Kidney (tissue), 14 donors: ENCODE measurements around the gene RNGTT. TPM values are rescaled to one million over a fixed set of nuclear protein-coding genes. Genes with fewer than 3 reads are reported as not detected.
A peak's percentile ranks its signal among the peaks of the same experiment; 100 is the strongest.
"Not testable (repeated sequence)": the region's sequence is repeated elsewhere in the genome, so short reads cannot be mapped to it uniquely, and the experiment has no call there.

ENCODE experiments used
- DNase-seq, 5 donors: peaks; one replicate each; pipeline ENCODE4 v3.0.0-alpha.2; 2013 to 2020
- FAIRE-seq: peaks from 2 replicates; lab custom pipeline; 2012; peaks lifted over from hg19 to GRCh38; lab: Jason Lieb, UNC
- H3K27ac ChIP-seq, 2 donors: one replicate each; pipeline ENCODE4 v1.7.0; 2013; ENCODE audit warnings: low read depth in 2 of 2, low read length in 2 of 2, inconsistent platforms in 1 of 2
- H3K27me3 ChIP-seq: one replicate; pipeline ENCODE4 v1.7.1; 2013; ENCODE audit warnings: low read length, inconsistent platforms; ENCODE audit not compliant: control insufficient read depth, insufficient read depth
- H3K36me3 ChIP-seq, 3 donors: one replicate each; pipeline versions ENCODE4 v1.7.0 to v1.7.1; 2013; ENCODE audit warnings: low read length in 3 of 3, control low read depth in 1 of 3, inconsistent platforms in 1 of 3; ENCODE audit not compliant: insufficient read depth in 3 of 3, control insufficient read depth in 2 of 3
- H3K4me1 ChIP-seq, 3 donors: one replicate each; pipeline versions ENCODE4 v1.7.0 to v1.7.1; 2013; ENCODE audit warnings: low read length in 3 of 3, inconsistent platforms in 1 of 3, low read depth in 1 of 3; ENCODE audit not compliant: control insufficient read depth in 2 of 3, insufficient read depth in 2 of 3
- H3K4me3 ChIP-seq, 3 donors: one replicate each; pipeline versions ENCODE4 v1.7.0 to v1.8.1; 2013; ENCODE audit warnings: low read length in 3 of 3, control low read depth in 1 of 3, inconsistent platforms in 1 of 3
- H3K9ac ChIP-seq, 3 donors: one replicate each; pipeline versions ENCODE4 v1.7.0 to v1.7.1; 2013; ENCODE audit warnings: low read length in 3 of 3, control low read depth in 1 of 3, inconsistent platforms in 1 of 3
- H3K9me3 ChIP-seq, 3 donors: one replicate each; pipeline versions ENCODE4 v1.7.0 to v1.7.1; 2013; ENCODE audit warnings: low read length in 3 of 3, control low read depth in 1 of 3, inconsistent platforms in 1 of 3; ENCODE audit not compliant: control insufficient read depth in 2 of 3, insufficient read depth in 1 of 3
- intact Hi-C: fragments of 100-400 bp; cut with DNase I; formaldehyde crosslinking; loops from one replicate; pipeline ENCODE4 v1.11.1; 2022
- polyA plus RNA-seq: library from polyadenylated mRNA; stranded (reverse); fragments of 350-450 nt; fragmentation: Illumina TruSeq; extraction: RNeasy Lipid Tissue Mini Kit (QIAGEN cat#74804); gene quantifications from one replicate; pipeline ENCODE4 v1.2.3, GENCODE V29; 2014; ENCODE audit warnings: low read depth, low replicate concordance; ENCODE audit not compliant: insufficient read depth
- total RNA-seq: library from RNA; stranded (reverse); fragmentation: NEBNext Ultra II Directional; extraction: Animal tissue kit (Norgen Biotek cat#: 25700); gene quantifications from one replicate; pipeline ENCODE4 v1.2.1, GENCODE V29; 2021
- TF ChIP-seq, protein P1 (sequence below): IDR thresholded peaks from 3 replicates; pipeline ENCODE4 v1.5.1; 2012; ENCODE audit warnings: mild to moderate bottlenecking, moderate library complexity, borderline replicate concordance; ENCODE audit not compliant: insufficient read depth; ENCODE audit errors: extremely low read depth
- donor health status: control.
- donor health status: control.
- donor health status: control.
- donor health status: control.
- donor health status: control.
- donor health status: DM: yes; HTN: yes; CAD: no.
- donor health status: Normal renal cell carcinoma (clear cell type).

The RNGTT gene
- total and polyA plus RNA-seq, 2 donors from 2014 or later = 5.4 to 13.8 TPM

DNA sequence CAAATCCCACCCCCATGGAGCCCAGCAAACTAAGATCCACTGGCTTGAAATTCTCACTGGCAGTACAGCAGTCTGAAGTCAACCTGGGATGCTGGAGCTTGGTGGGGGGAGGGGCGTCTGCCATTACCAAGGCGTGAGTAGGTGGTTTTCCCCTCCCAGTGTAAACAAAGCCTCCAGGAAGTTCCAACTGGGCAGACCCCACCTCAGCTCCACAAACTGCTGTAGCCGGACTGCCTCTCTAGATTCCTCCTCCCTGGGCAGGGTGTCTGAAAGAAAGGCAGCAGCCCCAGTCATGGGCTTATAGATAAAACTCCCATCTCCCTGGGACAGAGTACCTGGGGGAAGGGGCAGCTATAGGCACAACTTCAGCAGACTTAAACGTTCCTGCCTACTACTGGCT lies 135.8 kb downstream of the RNGTT start:
- H3K9me3 ChIP-seq, DNase-seq, H3K4me1 ChIP-seq, FAIRE-seq, H3K4me3 ChIP-seq, H3K36me3 ChIP-seq, H3K9ac ChIP-seq, H3K27ac ChIP-seq, H3K27me3 ChIP-seq, intact Hi-C loops: not testable (repeated sequence)

DNA sequence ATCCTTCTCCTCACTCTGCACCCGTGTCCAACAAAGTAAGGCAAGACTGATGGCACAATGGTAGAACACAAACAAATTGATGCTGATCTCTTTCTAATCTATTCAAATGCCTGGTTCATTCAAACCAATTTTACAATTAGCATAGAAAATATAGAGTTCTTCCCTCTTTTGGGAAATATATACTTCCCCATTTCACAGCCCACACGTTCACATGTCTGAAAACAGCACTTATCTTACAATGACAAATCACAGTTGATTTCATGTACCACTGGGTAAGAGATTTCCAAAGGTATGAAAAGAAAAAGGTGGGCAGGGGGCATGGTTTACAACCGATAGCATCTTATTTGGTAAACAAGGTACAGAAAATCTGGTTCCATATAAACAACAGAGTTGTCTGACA lies 137.6 kb downstream of the RNGTT start:
- TF ChIP-seq, protein P1, sequence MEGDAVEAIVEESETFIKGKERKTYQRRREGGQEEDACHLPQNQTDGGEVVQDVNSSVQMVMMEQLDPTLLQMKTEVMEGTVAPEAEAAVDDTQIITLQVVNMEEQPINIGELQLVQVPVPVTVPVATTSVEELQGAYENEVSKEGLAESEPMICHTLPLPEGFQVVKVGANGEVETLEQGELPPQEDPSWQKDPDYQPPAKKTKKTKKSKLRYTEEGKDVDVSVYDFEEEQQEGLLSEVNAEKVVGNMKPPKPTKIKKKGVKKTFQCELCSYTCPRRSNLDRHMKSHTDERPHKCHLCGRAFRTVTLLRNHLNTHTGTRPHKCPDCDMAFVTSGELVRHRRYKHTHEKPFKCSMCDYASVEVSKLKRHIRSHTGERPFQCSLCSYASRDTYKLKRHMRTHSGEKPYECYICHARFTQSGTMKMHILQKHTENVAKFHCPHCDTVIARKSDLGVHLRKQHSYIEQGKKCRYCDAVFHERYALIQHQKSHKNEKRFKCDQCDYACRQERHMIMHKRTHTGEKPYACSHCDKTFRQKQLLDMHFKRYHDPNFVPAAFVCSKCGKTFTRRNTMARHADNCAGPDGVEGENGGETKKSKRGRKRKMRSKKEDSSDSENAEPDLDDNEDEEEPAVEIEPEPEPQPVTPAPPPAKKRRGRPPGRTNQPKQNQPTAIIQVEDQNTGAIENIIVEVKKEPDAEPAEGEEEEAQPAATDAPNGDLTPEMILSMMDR = no peak
- no peak for FAIRE-seq
- intact Hi-C loops = no loop called here
- Histone ChIP-seq H3K27me3 (no peaks in the 10 kb centered on the region), H3K27ac (no peak overlapping the region), H3K4me3 (no peak overlapping the region), H3K9me3 (no peaks in the 10 kb centered on the region), H3K36me3 (no peaks in the 10 kb centered on the region), H3K9ac (no peak overlapping the region), H3K4me1 (no peaks in the 10 kb centered on the region)
- no peak for DNase-seq

DNA sequence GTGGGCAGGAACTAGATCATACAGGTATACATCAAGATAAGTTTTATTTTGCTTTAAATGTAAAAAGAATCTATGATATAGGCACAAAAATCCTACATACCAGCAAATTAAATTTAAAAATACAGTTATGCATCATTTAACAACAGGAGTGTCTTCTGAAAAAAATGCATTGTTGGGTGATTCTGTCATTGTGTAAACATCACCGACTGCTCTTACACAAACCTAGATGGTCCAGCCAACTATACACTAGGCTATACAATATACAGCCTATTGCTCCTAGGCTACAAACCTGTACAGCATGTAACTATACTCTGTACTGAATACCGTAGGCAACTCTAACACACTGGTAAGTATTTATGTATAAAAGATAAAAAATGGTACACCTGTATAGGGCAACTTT lies 139.4 kb downstream of the RNGTT start:
- TF ChIP-seq, protein P1 = no peak
- Histone ChIP-seq H3K36me3 (no peaks in the 10 kb centered on the region), H3K9ac (no peak overlapping the region), H3K4me1 (no peaks in the 10 kb centered on the region), H3K9me3 (no peaks in the 10 kb centered on the region), H3K4me3 (no peak overlapping the region), H3K27ac (no peak overlapping the region), H3K27me3 (no peaks in the 10 kb centered on the region)
- intact Hi-C loops = no loop called here
- no peak for FAIRE-seq
- DNase-seq = no peak

DNA sequence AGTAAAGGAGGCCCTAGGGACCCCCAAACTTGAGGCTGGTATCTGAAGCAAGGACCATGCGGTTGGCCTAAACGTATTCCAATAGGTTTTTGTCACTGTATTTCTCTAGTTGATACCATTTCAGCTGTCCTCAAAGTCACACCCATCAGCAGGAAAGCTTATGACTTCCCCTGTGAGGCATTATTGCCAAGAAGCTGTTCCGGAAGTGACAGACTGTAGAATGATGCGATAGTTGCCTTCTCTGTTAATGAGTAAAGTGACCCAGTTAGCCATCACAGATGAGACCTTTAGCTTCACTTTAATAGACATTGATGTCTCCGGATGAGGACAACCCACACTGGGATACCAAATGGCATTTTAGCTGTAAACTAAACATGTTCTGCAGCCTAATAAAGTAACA lies 147.9 kb downstream of the RNGTT start:
- no peak for FAIRE-seq
- intact Hi-C loops = no loop called here

More for the DNA sequence above, 147.9 kb downstream of the RNGTT start:
- no peak overlapping the region for H3K27ac ChIP-seq
- DNase-seq = peak in 2 of 5 donors; percentile 6 to 28
- TF ChIP-seq, protein P1 = no peak
- H3K4me1 ChIP-seq = no peaks in the 10 kb centered on the region
- no peaks in the 10 kb centered on the region for H3K27me3 ChIP-seq
- H3K36me3 ChIP-seq = no peaks in the 10 kb centered on the region
- H3K9me3 ChIP-seq = no peaks in the 10 kb centered on the region
- H3K9ac ChIP-seq = no peak overlapping the region
- no peak overlapping the region for H3K4me3 ChIP-seq
